B cell (primary cell): Measurements from ENCODE around the gene COA7. TPM values are rescaled to one million over a fixed set of nuclear protein-coding genes. Genes with fewer than 3 reads are reported as not detected.

ENCODE experiments used
- ATAC-seq: fragments of 200-7000 bp; cut with Tn5 transposase; one replicate; pipeline ENCODE4 v1.10.0; 2021; ENCODE audit warnings: low read depth, mild to moderate bottlenecking, moderate number of reproducible peaks, moderate library complexity
- CTCF ChIA-PET: fragments of 350-600 bp; sonication (Branson Sonifier 250); formaldehyde crosslinking; loops from one replicate; lab custom pipeline; 2021; ENCODE audit warnings: antibody characterized with exemption, inconsistent platforms; lab: Charles Lee
- POLR2A ChIA-PET: fragments of 350-600 bp; sonication (Branson Sonifier 250); formaldehyde crosslinking; loops from one replicate; lab custom pipeline; 2021; ENCODE audit warnings: antibody characterized with exemption; lab: Charles Lee
- DNase-seq: peaks from one replicate; pipeline ENCODE4 v3.0.0; 2013
- H2AFZ ChIP-seq: 2 replicates; pipeline ENCODE4 v1.6.1; 2012; ENCODE audit warnings: mild to moderate bottlenecking, low read depth, low read length; ENCODE audit not compliant: insufficient read depth, poor library complexity, severe bottlenecking
- H3K27ac ChIP-seq, 2 donors: 1 replicate in 1 of 2; 2 replicates in 1 of 2; pipeline ENCODE4 v1.5.1; 2012 to 2013; ENCODE audit warnings: low read length in 2 of 2, mild to moderate bottlenecking in 2 of 2, moderate library complexity in 1 of 2
- H3K27me3 ChIP-seq, 4 experiments: fragments of 200-600 bp in 1 of 4; sonication (generic) in 1 of 4; replicated peaks in 1 of 4; 1 replicate in 2 of 4; 2 replicates in 2 of 4; pipeline versions ENCODE4 v1.6.1 to v1.7.0; 2013 to 2016; ENCODE audit warnings: low read length in 3 of 4, mild to moderate bottlenecking in 2 of 4, mixed read lengths in 1 of 4, moderate library complexity in 1 of 4; ENCODE audit not compliant: insufficient read depth in 4 of 4, control insufficient read depth in 3 of 4; ENCODE audit errors: control extremely low read depth in 1 of 4
- H3K36me3 ChIP-seq, 2 experiments: replicated peaks in 1 of 2; 1 replicate in 1 of 2; 2 replicates in 1 of 2; pipeline versions ENCODE4 v1.6.1 to v1.7.1; 2013; ENCODE audit warnings: low read length in 1 of 2; ENCODE audit not compliant: insufficient read depth in 2 of 2, control insufficient read depth in 1 of 2; ENCODE audit errors: control extremely low read depth in 1 of 2, extremely low read depth in 1 of 2
- H3K4me1 ChIP-seq, 2 donors: fragments of 200-600 bp in 1 of 2; sonication (generic) in 1 of 2; 1 replicate in 1 of 2; 2 replicates in 1 of 2; pipeline versions ENCODE4 v1.5.1 to v1.6.1; 2013 to 2017; ENCODE audit warnings: low read length in 2 of 2; ENCODE audit not compliant: control insufficient read depth in 2 of 2, insufficient read depth in 2 of 2
- H3K4me2 ChIP-seq: replicated peaks from 2 replicates; pipeline ENCODE3; 2012; ENCODE audit warnings: mild to moderate bottlenecking, low read depth, low read length; ENCODE audit not compliant: poor library complexity, severe bottlenecking
- H3K4me3 ChIP-seq, 5 experiments: fragments of 200-600 bp in 1 of 5; sonication (generic) in 1 of 5; 1 replicate in 3 of 5; 2 replicates in 2 of 5; pipeline versions ENCODE4 v1.5.1 to v1.7.0; 2011 to 2016; ENCODE audit warnings: low read length in 4 of 5, mild to moderate bottlenecking in 4 of 5, low read depth in 2 of 5, control low read depth in 1 of 5, moderate library complexity in 1 of 5; ENCODE audit not compliant: insufficient read depth in 1 of 5; ENCODE audit errors: control extremely low read depth in 1 of 5, extremely low read depth in 1 of 5
- H3K79me2 ChIP-seq: fragments of 200-600 bp; sonication (generic); one replicate; pipeline ENCODE4 v1.6.0; 2016; ENCODE audit warnings: low read length; ENCODE audit not compliant: control insufficient read depth, insufficient read depth
- H3K9ac ChIP-seq: fragments of 200-600 bp; sonication (generic); 2 replicates; pipeline ENCODE4 v1.6.1; 2017; ENCODE audit warnings: mild to moderate bottlenecking, low read length, moderate library complexity
- H3K9me3 ChIP-seq, 3 donors: one replicate each; pipeline versions ENCODE4 v1.6.1 to v1.7.1; 2013; ENCODE audit warnings: low read length in 2 of 3; ENCODE audit not compliant: control insufficient read depth in 2 of 3, insufficient read depth in 1 of 3; ENCODE audit errors: control extremely low read depth in 1 of 3
- H4K20me1 ChIP-seq: 2 replicates; pipeline ENCODE4 v1.6.0; 2012; ENCODE audit warnings: mild to moderate bottlenecking, low read length; ENCODE audit not compliant: insufficient read depth, control insufficient read depth, poor library complexity, severe bottlenecking
- H3K27ac Mint-ChIP-seq: one replicate; pipeline ENCODE4 v1.8.0; 2021; ENCODE audit warnings: mixed read lengths
- H3K27me3 Mint-ChIP-seq: one replicate; pipeline ENCODE4 v1.8.0; 2021; ENCODE audit warnings: mixed read lengths
- H3K4me1 Mint-ChIP-seq: one replicate; pipeline ENCODE4 v1.8.0; 2021; ENCODE audit warnings: mixed read lengths
- H3K4me3 Mint-ChIP-seq: one replicate; pipeline ENCODE4 v1.8.0; 2021; ENCODE audit warnings: mixed read lengths
- H3K9me3 Mint-ChIP-seq: one replicate; pipeline ENCODE4 v1.8.0; 2022; ENCODE audit warnings: mixed read lengths; ENCODE audit not compliant: insufficient read depth
- CTCF ChIP-seq: fragments of 200-600 bp; IDR thresholded peaks from one replicate; pipeline ENCODE4 v1.8.0; 2022; ENCODE audit warnings: antibody characterized with exemption, mild to moderate bottlenecking
- EZH2 ChIP-seq: IDR thresholded peaks from 2 replicates; pipeline ENCODE4 v1.6.1; 2012; ENCODE audit warnings: borderline replicate concordance, low read depth, mild to moderate bottlenecking, moderate library complexity, low read length; ENCODE audit not compliant: insufficient read depth, poor library complexity, severe bottlenecking
- WGBS: methylation state at CpG from one replicate; pipeline ENCODE4 v1.1.5; 2013; ENCODE audit warnings: missing lambda C conversion rate; ENCODE audit not compliant: insufficient coverage; 5-methylcytosine and 5-hydroxymethylcytosine counted together
- intact Hi-C: fragments of 100-400 bp; cut with micrococcal nuclease; formaldehyde crosslinking; loops from one replicate; pipeline ENCODE4 v1.10.0; 2022
- polyA plus RNA-seq: library from polyadenylated mRNA; depleted of rRNA; stranded (reverse); fragments of >200 nt; gene quantifications from 2 replicates; pipeline ENCODE4 v1.2.3, GENCODE V29; 2012
- total RNA-seq, 2 donors: library from RNA; stranded (reverse); fragments of 120-200 nt in 1 of 2; gene quantifications; 1 replicate in 1 of 2; 2 replicates in 1 of 2; pipeline versions ENCODE4 v1.2.3 to v1.2.4, GENCODE V29; 2013 to 2022

Gene COA7
- total and polyA plus RNA-seq, 2 donors (not counting 1 experiment from before 2014, with no cell fraction given): 1.3 to 11.3 TPM

- H3K36me3 ChIP-seq: peaks cover 0 to 11% of the 10 kb centered on the region in 2 experiments
Observed at GRCh38 chr1:52692697-52693096, 5.5 kb downstream of the COA7 start.

GRCh38 chr1:52691821-52692220 lies 6.3 kb downstream of the COA7 start:
- Histone ChIP-seq H3K36me3 (peaks cover 0 to 20% of the 10 kb centered on the region in 2 experiments), H3K4me2 (no peak overlapping the region), H4K20me1 (no peaks in the 10 kb centered on the region), H3K4me3 (no peak overlapping the region), H3K79me2 (peaks cover 7% of the 10 kb centered on the region), H3K9ac (no peak overlapping the region), H3K27ac (no peak overlapping the region), H3K27me3 (no peaks in the 10 kb centered on the region), H3K9me3 (peaks cover 0 to under 1% (median 0%) of the 10 kb centered on the region in 3 donors), H3K4me1 (no peaks in the 10 kb centered on the region), H2AFZ (no peak overlapping the region)
- Mint-ChIP-seq H3K9me3 (no peaks in the 10 kb centered on the region), H3K4me3 (no peak overlapping the region), H3K27me3 (no peaks in the 10 kb centered on the region), H3K4me1 (peaks cover 11% of the 10 kb centered on the region), H3K27ac (no peak overlapping the region)
- TF ChIP-seq CTCF (no peak), EZH2 (no peak)
- no peak for DNase-seq
- CTCF ChIA-PET: interaction anchor here (0.7 kb wide), 2 partner anchors 35 to 58 kb away, joined by 3 to 4 read pairs; no protein-coding TSS in a partner anchor
- 93% methylated on average over 2 of the region's 3 CpGs for WGBS
- POLR2A ChIA-PET: no interaction called here
- intact Hi-C loops: no loop called here
- ATAC-seq: no peak

More at GRCh38 chr1:52692697-52693096, 5.5 kb downstream of the COA7 start:
- DNase-seq: no peak
- Histone ChIP-seq H3K27ac (no peak overlapping the region), H3K4me3 (no peak overlapping the region), H4K20me1 (no peaks in the 10 kb centered on the region), H3K4me1 (peaks cover 0 to 9% of the 10 kb centered on the region in 2 donors), H3K9me3 (no peaks in the 10 kb centered on the region), H2AFZ (no peak overlapping the region), H3K4me2 (no peak overlapping the region), H3K79me2 (peaks cover 7% of the 10 kb centered on the region), H3K27me3 (no peaks in the 10 kb centered on the region), H3K9ac (no peak overlapping the region)
- H3K27me3 Mint-ChIP-seq: no peaks in the 10 kb centered on the region
- H3K9me3 Mint-ChIP-seq: no peaks in the 10 kb centered on the region
- ATAC-seq: no peak
- no peak overlapping the region for H3K4me3 Mint-ChIP-seq
- CTCF ChIA-PET: no interaction called here
- H3K4me1 Mint-ChIP-seq: peaks cover 15% of the 10 kb centered on the region
- POLR2A ChIA-PET: no interaction called here
- WGBS: 100% methylated on average over 4 of the region's 4 CpGs
- H3K27ac Mint-ChIP-seq: no peak overlapping the region
- TF ChIP-seq EZH2 (no peak), CTCF (no peak)
- intact Hi-C loops: no loop called here
